NCI-H2081 treated with DMSO at 0.1 percent for 48 hours (cell line): Measurements from ENCODE around the gene BTG4.

ENCODE experiments used
- DNase-seq: peaks from one replicate; lab custom pipeline; 2025; lab: John Stamatoyannopoulos, UW

Gene BTG4

DNA sequence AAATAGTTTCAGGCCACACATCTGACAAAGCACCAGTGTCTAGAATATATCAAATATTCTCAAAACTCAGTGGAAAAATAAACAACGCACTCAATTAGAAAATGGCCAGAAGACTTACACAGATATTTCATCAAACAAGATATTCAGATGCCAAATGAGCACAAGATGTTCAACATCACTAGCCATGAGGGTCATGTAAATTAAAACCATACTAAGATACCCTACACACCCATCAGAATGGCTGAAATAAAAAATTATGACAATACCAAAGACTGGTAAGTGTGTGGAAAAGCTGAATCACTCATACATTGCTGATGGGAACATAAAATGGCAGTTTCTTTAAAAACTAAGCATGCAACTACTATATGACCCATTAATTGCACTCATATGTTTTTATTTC, 21.7 kb downstream of the BTG4 start:
- no peak for DNase-seq

DNA sequence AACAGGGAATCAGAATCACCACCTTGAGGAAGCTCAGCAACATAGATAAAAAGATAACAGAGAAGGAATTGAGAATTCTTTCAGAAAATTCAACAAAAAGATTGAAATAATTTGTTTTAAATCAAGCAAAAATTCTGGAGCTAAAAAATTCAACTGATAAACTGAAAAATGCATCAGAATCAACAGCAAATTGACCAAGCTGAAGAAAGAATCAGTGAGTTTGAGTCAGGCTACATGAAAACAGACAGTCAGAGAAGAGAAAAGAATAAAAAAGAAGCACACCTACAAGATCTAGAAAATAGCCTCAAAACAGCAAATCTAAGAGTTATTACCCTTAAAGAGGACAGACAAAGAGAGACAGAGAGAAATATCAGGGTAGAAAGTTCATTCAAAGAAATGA, 28.8 kb downstream of the BTG4 start:
- no peak for DNase-seq

DNA sequence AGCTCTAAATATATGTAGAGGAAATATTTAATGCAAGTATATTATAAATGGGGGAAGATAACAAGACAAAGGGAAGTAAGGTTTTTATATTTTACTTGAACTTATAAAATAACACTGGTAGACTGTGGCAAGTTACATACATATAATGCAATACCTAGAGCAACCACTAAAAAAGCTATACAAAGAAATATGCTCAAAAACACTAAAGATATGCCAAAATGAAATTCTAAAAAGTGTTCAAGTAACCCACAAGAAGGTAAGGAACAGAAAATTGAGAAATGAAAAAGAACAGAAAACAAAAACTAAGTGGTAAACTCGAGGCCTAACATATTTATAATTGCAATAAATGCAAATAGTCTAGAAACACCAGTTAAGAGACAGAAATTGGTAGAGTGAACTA, 32.5 kb downstream of the BTG4 start:
- no peak for DNase-seq

DNA sequence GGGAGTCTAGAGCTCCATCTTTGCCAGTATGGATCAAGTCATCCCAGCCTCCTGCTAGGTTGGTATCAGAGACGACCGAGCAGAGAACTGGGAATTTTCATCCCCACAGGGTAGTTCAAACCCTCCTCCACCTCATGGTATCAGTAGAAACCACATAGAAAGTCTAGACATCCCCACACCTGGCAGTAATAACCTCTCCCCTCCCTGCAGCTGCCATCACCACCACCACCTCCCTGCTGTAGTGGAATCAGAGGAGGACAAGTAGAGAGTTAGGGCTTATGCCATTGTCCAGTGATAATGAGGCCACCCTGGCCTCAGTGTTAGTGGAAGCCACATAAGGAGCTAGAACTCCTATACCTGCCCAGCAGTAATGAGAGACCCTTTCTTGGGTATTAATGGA, 34.3 kb downstream of the BTG4 start:
- DNase-seq: no peak

DNA sequence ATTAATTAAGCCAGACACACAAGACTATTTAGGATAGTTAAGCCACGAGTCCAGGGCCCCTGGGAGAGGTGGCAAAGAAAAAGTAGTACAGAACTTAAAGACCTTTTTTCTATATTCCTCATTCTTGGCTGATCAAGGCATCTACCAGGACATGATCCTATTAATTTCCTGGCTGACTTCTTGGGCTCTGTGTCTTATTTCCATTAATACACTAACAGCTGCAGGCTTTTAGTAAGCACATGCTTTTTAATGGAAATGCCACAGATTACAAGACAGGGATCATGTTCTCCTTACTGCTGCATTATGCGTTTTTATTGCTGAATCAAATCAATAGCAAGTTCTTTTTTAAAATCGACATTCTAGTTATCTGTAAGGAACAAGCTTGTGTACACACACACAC, 35.2 kb downstream of the BTG4 start:
- no peak for DNase-seq

DNA sequence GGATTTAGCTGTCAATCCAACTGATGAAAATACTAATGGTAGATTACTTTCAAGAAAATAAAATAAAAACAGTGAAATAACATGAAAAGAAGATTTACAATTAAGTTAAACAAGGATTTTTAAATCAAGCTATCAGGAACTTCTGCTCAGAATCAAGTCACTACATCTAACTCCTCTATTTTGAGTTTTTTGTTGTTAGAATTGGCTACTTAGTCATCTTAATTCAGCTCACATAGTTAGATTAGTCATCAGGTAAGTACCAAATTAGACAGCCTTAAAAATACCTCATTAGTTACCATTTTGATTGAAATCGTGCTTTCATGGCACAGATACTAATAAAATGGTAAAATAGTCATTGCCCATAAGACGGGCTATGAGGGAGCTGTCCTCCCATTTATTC, 35.8 kb downstream of the BTG4 start:
- DNase-seq: no peak

DNA sequence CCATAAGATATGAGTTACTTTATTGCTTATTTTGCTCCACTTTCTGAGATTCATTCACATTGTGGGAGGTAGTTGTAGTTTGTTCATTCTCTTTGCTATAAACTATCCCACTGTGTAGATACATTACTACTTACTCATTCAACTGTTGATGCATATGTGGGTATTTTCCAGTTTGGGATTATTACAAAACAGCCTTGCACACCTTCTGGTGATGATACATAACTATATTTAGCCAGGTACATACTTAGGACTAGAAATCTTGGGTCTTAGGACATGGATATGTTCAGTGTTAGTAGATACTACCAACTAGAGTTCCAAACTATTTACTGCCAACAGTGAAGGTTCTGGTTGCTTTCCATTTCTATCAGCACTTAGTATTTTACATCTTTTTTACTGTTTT, 37.8 kb downstream of the BTG4 start:
- DNase-seq: no peak

DNA sequence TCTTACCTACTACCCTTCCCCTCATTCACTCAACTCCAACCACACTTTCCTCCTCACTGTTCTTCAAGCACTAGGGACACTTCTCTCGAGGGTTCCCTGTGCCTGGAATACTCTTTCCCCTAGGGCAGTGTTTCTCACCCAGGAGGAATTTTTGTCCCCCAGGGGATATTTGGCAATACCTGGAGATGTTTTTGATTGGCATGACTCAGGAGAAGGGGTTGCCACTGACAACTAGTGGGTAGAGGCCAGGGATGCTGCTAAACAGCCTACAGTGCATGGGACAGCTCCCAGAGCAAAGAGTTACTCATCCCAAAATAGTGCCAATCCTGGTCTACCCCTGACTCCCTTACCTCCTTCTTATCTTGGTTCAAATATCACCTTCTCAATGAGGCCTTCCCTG, 40.0 kb downstream of the BTG4 start:
- no peak for DNase-seq

DNA sequence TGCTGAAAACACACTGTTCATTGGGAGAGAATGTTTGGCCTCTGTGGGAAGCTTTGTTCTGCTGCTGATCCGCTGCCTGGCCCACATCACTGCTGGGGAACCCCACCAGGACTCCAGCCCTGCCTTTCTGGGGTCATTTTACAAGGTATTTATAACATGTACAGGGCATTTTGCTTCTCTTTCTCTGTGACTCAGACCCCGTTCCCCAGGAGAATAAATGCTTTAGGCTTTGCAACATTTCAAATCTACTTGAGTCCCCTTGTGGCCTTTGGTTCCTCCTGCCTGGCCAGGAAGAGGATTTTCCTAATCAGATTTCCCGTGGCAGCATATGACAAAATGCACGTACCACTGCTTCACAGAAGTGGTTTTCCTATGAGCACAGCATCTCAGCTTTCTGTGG, 43.0 kb downstream of the BTG4 start:
- DNase-seq: no peak

DNA sequence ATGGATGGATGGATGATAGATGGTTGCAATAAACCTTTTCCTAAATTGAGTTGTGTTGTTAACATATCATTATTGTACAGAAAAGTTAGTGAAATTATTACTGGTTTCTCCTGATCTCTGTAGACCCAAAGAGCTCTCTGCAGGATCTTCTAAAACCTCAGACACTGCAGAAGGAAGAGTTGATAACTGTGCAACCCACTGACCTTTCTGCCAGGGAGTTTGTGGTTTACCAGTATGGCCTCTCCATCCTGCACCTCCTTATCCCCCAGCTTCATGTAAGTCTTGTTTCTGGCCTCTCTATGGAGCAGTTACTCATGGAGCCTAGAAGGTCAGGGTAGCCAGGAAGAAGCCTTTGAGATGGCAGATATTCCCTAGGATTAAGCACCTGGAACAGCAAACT, 45.6 kb downstream of the BTG4 start:
- no peak for DNase-seq

DNA sequence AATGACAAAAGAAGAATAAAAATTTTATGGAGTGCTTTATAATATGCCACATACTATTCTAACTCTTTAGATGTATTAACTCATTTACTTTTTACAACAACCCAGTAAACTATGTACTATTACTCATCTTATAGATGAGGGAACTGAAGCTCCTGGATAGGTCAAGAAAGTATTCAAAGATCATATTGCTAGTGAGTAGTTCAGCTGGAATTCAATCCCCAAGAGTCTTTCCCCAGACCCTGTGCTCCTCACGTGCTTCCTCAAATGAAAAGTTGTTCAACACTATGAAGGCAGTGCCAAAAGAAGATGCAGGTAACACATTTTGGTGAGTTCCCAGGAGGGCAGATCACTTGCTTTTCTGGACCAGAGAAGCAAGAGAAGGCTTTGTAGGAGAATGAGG, 46.8 kb downstream of the BTG4 start:
- DNase-seq: no peak

DNA sequence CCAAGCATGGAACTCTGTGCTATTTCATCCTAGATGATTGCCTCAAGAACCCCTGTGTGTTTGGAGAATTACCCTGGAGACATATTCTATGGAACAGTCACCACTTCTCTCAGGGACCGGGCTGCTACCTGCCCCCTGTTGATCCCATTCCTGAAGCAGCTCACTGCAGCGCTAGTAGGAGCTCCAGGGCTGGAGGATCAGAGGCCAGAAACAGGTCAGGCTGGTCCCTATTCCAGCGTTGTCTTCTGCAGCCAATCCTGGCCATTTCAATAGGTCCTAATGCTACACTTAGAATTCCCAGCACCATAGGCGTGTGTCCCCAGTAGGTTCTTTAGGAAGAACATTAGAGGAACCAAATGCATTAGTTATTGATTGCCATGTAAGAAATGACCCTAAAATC, 48.9 kb downstream of the BTG4 start:
- no peak for DNase-seq

DNA sequence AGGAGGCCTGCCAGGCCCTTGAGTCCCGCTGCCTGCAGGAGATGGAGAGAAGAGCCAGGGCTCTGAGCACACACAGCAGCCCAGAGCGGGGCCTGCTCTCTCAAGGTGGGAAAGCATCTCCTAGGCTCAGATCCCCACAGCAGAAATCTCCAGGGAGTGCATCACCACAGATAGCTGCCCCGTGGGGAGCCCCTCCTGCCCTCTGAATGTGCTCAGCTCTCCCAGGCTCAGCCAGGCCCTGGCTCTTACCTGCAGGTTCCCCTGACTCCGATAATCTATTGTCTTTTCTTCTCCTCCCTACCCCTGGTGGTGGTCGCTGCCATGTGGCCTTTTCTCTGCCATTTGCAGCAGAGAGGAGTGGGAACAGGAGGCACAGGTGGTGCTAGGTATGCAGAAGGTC, 49.9 kb downstream of the BTG4 start:
- DNase-seq: no peak

DNA sequence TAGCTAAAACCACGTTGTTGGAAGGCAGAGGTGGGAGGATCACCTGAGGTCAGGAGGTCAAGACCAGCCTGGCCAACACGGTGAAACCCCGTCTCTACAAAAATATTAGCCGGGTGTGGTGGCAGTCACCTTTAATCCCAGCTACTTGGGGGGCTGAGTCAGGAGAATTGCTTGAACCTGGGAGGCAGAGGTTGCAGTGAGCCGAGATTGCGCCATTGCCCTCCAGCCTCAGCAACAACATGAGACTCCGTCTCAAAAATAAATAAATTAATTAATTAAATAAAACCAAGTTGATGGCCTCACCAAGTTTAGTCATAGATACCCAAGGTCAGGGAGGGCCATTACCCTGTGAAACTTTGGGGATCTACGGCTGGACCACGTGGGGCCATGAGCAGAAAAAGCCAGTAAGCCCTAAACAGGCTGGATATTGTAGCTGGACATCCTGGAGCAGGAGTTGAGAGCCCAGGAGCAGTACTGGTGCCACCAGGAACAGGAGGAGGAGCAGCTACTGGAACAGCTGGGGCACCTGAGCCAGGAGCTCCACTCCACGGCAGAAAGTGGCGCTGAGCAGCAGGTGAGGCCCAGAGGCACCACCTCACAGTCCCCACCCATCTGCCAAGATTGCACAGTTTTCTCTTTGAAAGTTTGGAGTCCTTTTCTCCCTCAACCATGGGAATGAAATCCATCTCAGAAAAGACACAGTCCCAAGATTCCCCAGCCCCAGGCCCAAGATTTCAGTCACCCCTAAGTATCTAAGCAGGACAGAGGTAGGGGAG, 50.5 kb downstream of the BTG4 start:
- no peak for DNase-seq

DNA sequence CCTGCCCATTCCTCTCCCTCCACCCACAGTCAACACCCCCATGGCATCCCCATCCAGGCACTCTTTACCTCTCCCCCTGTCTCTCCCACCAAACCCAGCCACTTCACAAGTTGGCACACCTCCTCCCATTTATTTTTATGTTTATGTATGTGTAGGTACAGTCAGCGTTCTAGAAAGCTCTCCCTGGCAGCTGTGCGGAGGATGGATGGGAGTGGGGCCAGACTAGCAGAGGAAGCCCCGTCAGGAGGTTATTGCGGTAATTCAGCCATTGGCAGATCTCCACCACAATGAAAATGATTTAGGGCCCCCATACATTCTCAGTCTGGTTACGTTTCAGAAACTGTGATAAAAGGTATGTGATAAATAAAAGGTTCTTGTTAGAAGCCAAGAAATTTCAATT, 51.3 kb downstream of the BTG4 start:
- no peak for DNase-seq

DNA sequence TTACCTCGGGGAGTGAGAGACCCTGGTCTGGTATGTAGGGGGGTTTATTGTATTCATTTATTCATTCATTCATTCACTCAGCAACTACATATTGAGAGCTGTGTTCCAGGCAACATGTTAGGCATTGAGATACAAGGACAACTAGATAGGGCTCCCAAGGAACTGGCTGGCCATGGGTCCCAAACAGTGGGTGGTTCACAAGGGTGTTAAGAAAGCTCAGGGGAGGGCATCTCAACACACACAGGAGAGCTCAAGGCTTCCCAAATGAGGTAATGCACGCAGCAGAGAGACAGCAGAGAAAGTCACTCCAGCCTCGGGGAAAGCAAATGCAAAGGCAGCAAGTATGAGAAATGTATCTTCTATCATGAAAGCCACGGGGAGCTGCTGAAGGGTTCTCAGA, 51.8 kb downstream of the BTG4 start:
- no peak for DNase-seq

DNA sequence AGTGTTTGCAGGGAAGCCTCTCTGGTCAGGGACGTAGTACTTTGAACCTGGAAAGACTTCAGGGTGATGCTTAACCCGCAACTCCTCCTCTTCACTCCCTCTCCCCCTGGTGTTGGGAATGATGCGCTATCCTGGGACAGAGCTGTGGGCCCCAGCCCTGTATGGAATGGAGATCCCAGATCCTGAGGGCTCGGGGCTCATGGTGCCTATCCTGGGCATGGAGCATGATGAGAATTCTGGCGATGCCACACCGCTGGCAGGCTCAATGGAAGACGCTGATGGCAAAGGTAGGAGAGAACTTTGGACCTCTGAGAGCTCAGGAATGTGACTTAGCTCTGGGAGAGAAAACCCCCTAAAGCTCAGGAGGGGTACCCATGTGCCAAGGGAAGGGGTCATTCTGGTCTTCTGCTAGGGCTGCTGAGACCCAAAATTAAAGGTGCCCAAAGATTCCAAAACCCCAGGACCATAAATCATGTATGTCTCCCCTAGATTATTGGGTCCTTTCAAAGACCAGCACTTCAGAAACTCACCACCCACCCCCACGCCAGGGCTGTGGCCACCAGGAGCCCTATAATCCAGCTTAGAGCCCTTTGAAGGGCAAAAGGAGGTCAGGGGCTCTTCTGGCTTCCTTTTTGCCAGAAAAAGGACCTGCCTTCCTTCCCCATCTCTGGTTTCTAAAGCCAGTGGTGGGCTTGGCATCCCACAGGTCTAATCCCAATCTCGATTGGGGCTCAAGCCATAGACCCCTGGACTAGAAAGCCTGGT, 52.5 kb downstream of the BTG4 start:
- no peak for DNase-seq

DNA sequence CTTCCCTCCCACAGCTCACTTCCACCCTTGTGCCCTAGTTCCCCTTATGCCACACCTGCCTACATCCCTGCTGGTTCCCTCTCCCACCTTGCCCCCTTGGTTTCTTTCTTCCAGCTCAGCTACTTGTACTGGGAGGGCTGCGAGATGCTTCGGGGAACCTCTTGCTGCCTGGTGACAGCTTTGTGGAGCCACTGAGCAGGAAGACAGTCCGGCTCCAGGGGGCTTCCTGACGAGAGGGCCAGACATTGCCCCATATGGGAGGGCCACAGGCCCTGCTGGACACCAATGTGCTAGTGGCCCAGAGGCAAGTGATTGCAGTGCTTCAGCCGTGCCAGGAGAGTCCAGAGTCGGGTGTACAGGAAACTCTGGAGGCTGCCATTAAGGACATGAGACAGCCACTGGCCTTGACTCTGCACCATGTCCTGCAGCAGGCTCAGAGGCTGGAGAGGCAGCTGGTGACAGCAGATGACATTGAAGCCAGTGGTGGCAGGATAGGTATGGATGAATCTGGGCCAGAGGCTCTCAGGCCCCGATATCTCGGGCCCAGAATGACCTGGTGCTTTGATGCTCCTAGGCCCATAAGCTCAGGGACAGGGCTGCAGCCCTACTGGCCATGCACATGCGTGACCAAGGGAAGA, 54.3 kb downstream of the BTG4 start:
- DNase-seq: no peak

DNA sequence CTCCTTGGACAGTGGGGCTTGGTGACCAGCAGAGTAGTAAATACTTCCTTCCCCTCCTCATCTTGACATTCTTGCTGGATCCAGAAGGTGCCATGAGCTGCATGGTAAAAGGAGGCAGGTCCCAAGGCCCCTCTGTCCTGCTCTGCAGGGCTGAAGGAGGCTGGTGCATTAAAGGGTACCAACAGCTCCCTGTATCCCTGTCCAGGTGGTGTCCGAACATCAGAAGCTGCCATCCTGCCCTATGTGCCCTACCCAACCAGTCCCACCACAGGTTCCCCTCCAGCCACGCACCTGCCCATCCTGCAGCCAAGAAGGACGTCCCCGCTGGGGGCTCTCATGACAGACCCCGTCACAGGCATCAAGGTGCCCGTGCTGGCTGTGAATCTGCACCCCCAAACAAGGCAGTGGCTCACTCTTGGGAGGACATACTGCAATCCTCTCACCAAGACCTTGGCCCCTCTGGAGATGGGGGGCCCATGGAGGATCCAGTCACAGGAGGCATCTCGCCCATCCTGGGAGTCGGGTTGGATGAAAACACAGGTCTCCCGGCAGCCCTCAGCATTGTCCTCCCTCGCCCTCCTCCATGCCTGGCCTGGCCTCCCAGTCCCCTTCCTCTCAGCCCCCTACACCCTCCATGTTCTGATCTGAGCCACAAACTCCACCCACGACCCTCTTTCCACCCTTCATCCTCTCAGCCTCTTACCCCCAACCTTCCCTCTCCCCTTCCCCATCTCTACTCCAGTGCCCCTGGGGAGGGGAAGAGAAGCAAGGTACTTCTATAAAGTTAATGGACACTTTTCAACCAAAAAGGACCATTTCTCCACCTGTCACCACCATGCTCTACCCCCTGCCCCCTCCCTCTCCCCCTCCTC, 55.1 kb downstream of the BTG4 start:
- DNase-seq: no peak

DNA sequence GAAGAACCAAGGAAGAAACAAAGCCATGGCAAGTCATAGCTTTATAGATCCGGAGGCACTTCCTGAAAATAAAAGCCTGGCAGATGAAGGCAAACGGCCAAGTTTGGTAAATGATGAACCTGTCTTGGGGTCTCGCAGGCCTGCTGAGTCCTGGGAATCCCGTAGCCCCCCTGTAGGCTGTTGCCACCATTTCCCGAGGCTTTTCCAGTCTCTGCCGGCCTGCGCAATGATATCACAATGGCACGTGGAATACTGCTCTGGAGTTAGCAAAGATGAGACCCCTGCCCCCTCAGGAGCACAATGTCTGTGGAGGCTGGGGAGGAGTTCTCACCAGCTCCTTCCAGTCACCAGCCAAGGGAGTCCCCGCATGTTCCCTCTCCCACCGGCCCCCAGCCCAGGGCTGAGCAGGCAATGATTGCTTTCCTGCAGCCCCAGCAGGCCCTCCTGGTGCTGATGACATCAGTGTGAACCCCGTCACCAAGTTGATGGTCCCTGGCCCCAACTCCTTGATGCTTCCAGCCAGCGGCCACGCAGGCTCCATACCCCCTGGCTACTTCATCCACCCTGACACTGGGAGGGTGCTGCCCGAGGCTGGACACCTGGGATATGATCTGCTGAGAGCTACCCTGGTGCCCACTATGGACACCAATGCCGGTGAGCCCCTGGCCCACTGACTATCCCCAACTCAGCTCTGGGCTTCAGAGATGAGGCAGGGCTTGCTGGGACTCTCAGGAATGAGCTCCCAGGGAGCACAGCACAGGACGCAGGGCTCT, 55.9 kb downstream of the BTG4 start:
- DNase-seq: no peak

DNA sequence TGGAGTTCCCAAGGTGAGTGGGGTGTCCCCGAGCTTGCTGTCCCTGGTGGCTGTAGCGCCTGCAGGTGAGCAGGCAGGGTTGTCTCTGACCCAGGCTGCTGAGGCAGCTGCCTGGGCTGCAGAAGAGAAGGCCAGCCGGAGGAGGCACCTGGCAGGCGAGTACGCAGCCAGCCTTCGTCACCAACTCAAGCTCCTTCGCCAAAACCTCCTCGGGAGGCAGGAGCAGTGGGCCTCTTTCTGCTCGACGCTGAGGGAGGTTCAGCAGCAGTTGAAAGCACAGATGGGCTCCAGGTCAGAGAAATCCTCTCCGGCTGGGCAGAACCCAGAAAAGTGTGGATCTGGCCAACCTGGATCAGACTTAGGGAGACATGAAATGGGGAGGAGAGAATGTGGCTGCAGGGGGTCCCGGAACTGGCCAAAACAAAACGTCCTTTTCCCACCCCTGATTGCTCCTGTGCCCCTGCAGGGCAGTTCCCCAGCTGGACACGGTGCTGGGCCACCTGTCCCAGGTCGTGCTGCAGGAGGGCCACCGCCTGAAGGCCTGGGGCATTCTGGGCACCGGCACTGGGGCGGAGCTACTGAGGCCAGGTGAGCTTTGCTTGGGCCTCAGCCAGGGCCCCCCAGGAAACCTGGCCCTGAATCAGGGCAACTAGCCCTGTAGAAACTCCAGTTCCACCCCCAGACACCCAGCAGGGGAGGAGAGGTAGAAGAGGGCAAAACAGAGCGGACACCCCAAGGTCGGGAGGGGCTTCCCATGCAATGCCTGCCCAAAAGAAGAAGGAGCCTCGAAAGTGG, 56.7 kb downstream of the BTG4 start:
- no peak for DNase-seq
